Smooth muscle cell (in vitro differentiated cells): ENCODE results near the gene ASIC2. TPM values are rescaled to one million over a fixed set of nuclear protein-coding genes. Genes with fewer than 3 reads are reported as not detected.

Experiments used
- DNase-seq: peaks from one replicate; lab custom pipeline; 2025; ENCODE audit not compliant: unreplicated experiment; lab: John Stamatoyannopoulos, UW
- H2AFZ ChIP-seq: fragments of 200-600 bp; sonication (generic); 2 replicates; pipeline ENCODE4 v1.6.0; 2016; ENCODE audit warnings: antibody characterized with exemption, low read depth, mild to moderate bottlenecking
- H3F3A ChIP-seq: fragments of 200-600 bp; sonication (generic); 2 replicates; pipeline ENCODE4 v1.6.0; 2017; ENCODE audit warnings: antibody characterized with exemption, low read depth
- H3K27ac ChIP-seq: fragments of 200-600 bp; sonication (generic); 2 replicates; pipeline ENCODE4 v1.5.1; 2016; ENCODE audit warnings: low read depth, mild to moderate bottlenecking
- H3K27me3 ChIP-seq: fragments of 200-600 bp; sonication (generic); 2 replicates; pipeline ENCODE4 v1.6.1; 2016; ENCODE audit warnings: low read depth, mild to moderate bottlenecking
- H3K36me3 ChIP-seq: fragments of 200-600 bp; sonication (generic); 2 replicates; pipeline ENCODE4 v1.5.1; 2016; ENCODE audit warnings: low read depth
- H3K4me1 ChIP-seq: fragments of 200-600 bp; sonication (generic); 2 replicates; pipeline ENCODE4 v1.5.1; 2016; ENCODE audit warnings: low read depth
- H3K4me2 ChIP-seq: fragments of 200-600 bp; sonication (generic); 2 replicates; pipeline ENCODE4 v1.6.0; 2016; ENCODE audit warnings: mild to moderate bottlenecking
- H3K4me3 ChIP-seq: fragments of 200-600 bp; sonication (generic); 2 replicates; pipeline ENCODE4 v1.5.1; 2016; ENCODE audit warnings: mild to moderate bottlenecking
- H3K79me2 ChIP-seq: fragments of 200-600 bp; sonication (generic); 2 replicates; pipeline ENCODE4 v1.6.0; 2016; ENCODE audit warnings: low read depth, mild to moderate bottlenecking
- H3K9ac ChIP-seq: fragments of 200-600 bp; sonication (generic); 2 replicates; pipeline ENCODE4 v1.6.0; 2016; ENCODE audit warnings: low read depth
- H3K9me3 ChIP-seq: fragments of 200-600 bp; sonication (generic); replicated peaks from 2 replicates; pipeline ENCODE4 v1.5.1; 2016; ENCODE audit warnings: low read depth
- H4K20me1 ChIP-seq: fragments of 200-600 bp; sonication (generic); 2 replicates; pipeline ENCODE4 v1.6.0; 2016; ENCODE audit warnings: low read depth
- WGBS: methylation state at CpG from one replicate; pipeline ENCODE4 v1.1.7; 2016; ENCODE audit warnings: low lambda C conversion rate; 5-methylcytosine and 5-hydroxymethylcytosine counted together
- polyA plus RNA-seq: library from polyadenylated mRNA; unstranded; fragments of >200 nt; fragmentation: Nextera tagmentation; extraction: Ambion mirVana; gene quantifications from 2 replicates; pipeline ENCODE4 v1.2.1, GENCODE V29; 2016
- total RNA-seq: library from RNA; depleted of rRNA; stranded (reverse); fragments of >200 nt; gene quantifications from 2 replicates; pipeline ENCODE4 v1.2.3, GENCODE V29; 2014
- TF ChIP-seq, protein P1 (sequence below): fragments of 200-600 bp; sonication (generic); IDR thresholded peaks from 2 replicates; pipeline ENCODE4 v1.5.1; 2017; ENCODE audit warnings: borderline replicate concordance, mild to moderate bottlenecking, antibody characterized with exemption; ENCODE audit not compliant: insufficient read depth, poor library complexity, severe bottlenecking

Gene ASIC2
- total and polyA plus RNA-seq, 2 experiments from 2014 or later = 0.18 to 0.23 TPM

DNA sequence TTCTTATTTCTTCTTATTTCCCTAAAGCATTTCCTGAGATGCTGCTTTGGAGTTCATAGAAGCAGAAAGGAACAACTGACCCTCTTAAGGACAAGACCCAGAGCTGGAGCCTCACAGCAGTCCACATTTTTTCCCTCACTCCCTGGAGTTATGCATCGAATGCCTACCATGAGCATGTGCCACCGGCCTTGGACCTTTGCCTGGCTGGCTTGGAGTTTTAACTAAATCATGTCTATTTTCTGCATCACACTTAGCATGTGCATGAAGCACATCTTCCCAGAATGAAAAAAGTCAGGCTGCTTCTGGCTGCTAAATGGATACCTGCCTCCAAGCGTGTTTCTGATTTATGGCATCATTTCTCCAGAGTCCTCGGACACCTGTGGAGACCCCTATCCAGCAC, 196.9 kb downstream of the ASIC2 start:
- TF ChIP-seq, protein P1, sequence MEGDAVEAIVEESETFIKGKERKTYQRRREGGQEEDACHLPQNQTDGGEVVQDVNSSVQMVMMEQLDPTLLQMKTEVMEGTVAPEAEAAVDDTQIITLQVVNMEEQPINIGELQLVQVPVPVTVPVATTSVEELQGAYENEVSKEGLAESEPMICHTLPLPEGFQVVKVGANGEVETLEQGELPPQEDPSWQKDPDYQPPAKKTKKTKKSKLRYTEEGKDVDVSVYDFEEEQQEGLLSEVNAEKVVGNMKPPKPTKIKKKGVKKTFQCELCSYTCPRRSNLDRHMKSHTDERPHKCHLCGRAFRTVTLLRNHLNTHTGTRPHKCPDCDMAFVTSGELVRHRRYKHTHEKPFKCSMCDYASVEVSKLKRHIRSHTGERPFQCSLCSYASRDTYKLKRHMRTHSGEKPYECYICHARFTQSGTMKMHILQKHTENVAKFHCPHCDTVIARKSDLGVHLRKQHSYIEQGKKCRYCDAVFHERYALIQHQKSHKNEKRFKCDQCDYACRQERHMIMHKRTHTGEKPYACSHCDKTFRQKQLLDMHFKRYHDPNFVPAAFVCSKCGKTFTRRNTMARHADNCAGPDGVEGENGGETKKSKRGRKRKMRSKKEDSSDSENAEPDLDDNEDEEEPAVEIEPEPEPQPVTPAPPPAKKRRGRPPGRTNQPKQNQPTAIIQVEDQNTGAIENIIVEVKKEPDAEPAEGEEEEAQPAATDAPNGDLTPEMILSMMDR = no peak
- Histone ChIP-seq H3F3A (no peaks in the 10 kb centered on the region), H3K36me3 (no peaks in the 10 kb centered on the region), H3K27me3 (peaks cover 18% of the 10 kb centered on the region), H4K20me1 (no peaks in the 10 kb centered on the region), H3K4me1 (no peaks in the 10 kb centered on the region), H3K27ac (no peak overlapping the region), H3K9me3 (no peaks in the 10 kb centered on the region), H2AFZ (no peak overlapping the region), H3K4me3 (no peak overlapping the region), H3K79me2 (no peaks in the 10 kb centered on the region), H3K4me2 (no peak overlapping the region), H3K9ac (no peak overlapping the region)
- WGBS = 81% methylated on average over 4 of the region's 4 CpGs
- DNase-seq = no peak

DNA sequence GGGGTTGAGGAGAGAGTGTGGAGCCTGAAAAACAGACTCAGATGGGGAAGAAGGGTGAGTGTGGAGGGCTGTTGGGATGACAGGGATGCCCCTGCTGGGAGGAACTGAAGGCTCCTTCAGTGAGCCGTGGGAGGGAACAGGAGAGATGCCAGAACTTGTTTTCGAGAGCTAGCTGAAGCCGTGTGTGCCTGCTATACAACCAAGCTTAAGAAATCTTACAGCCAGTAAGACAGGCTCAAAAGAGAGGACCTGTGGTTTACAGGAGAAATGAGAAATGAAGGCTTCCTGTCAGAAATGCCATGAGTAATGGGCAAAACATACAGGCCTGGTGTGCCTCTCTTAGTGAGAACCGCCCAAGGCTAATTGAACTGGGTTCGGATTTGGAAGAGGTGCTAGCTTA, 201.8 kb downstream of the ASIC2 start:
- no peaks in the 10 kb centered on the region for H3F3A ChIP-seq
- no peaks in the 10 kb centered on the region for H3K79me2 ChIP-seq
- no peak overlapping the region for H3K27ac ChIP-seq
- H3K27me3 ChIP-seq = peaks cover 26% of the 10 kb centered on the region
- TF ChIP-seq, protein P1 = no peak
- no peak overlapping the region for H2AFZ ChIP-seq
- H3K4me3 ChIP-seq = no peak overlapping the region
- 58% methylated on average over 5 of the region's 5 CpGs for WGBS
- H4K20me1 ChIP-seq = no peaks in the 10 kb centered on the region
- H3K4me1 ChIP-seq = no peaks in the 10 kb centered on the region
- H3K36me3 ChIP-seq = no peaks in the 10 kb centered on the region
- H3K9ac ChIP-seq = no peak overlapping the region
- no peak overlapping the region for H3K4me2 ChIP-seq
- H3K9me3 ChIP-seq = no peaks in the 10 kb centered on the region
- DNase-seq = no peak

DNA sequence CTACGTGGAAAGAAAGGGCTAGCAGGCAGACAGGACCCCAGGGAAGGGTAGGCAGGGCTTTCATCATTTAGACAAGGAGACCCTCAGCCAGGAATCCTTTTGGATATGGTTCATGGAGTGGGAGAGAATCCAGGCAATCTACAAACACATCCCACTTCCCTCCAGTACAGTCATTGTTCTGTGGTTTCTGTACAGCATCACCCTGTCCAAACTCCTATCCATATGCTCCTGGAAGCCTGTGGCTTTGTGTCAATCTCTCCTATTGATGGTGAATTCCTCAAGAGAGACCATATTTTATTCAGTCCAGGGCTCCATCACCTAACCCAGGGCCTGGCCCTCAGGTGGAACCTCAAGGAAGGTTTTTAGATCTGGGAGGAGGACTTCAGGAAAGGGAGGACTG, 202.3 kb downstream of the ASIC2 start:
- Histone ChIP-seq H3K27me3 (peaks cover 26% of the 10 kb centered on the region), H3F3A (no peaks in the 10 kb centered on the region), H3K4me1 (no peaks in the 10 kb centered on the region), H3K79me2 (no peaks in the 10 kb centered on the region), H3K9ac (no peak overlapping the region), H3K9me3 (no peaks in the 10 kb centered on the region), H3K4me3 (no peak overlapping the region), H3K27ac (no peak overlapping the region), H3K36me3 (no peaks in the 10 kb centered on the region), H3K4me2 (no peak overlapping the region), H4K20me1 (no peaks in the 10 kb centered on the region), H2AFZ (no peak overlapping the region)
- TF ChIP-seq, protein P1 = no peak
- DNase-seq = no peak
- 62% methylated on average over 1 of the region's 1 CpG for WGBS

DNA sequence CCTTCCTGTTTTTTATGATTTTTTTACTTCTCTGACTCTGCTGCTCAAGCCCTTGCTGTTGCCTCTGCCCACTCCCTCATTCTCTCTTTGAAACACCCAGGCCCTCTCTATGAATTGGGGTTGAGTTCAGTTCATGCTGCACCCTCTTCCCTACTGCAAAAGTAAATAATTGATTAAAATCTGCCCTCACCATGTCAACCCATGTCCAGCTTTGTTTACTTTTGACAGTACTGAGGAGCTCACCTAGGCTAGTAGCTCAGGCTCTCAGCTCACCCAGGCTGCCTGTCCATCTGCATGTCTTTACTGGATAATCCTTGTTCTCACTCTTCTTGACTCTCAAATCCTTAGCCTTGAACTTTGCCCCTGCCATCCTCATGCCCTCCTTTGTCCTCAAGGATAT, 206.2 kb downstream of the ASIC2 start:
- no peak for DNase-seq
- H3F3A ChIP-seq = no peaks in the 10 kb centered on the region
- no peaks in the 10 kb centered on the region for H3K9me3 ChIP-seq
- no peak overlapping the region for H3K4me3 ChIP-seq
- no peaks in the 10 kb centered on the region for H4K20me1 ChIP-seq
- no peaks in the 10 kb centered on the region for H3K36me3 ChIP-seq
- H3K27ac ChIP-seq = no peak overlapping the region
- H3K4me1 ChIP-seq = no peaks in the 10 kb centered on the region
- no peak overlapping the region for H3K4me2 ChIP-seq
- TF ChIP-seq, protein P1 = no peak
- no peak overlapping the region for H2AFZ ChIP-seq
- no peaks in the 10 kb centered on the region for H3K79me2 ChIP-seq
- H3K27me3 ChIP-seq = peaks cover 13% of the 10 kb centered on the region
- no peak overlapping the region for H3K9ac ChIP-seq
